K562 (cell line): ENCODE measurements around the gene KCTD19. TPM values are rescaled to one million over a fixed set of nuclear protein-coding genes. Genes with fewer than 3 reads are reported as not detected.
A peak's percentile ranks its signal among the peaks of the same experiment; 100 is the strongest.

Source experiments
- ARHGAP35 ChIP-seq: fragments of 450-650 bp; IDR thresholded peaks from 2 replicates; pipeline ENCODE4 v1.6.1; 2018; ENCODE audit not compliant: partially characterized antibody
- CBX1 ChIP-seq: sonication (generic); IDR thresholded peaks from 2 replicates; pipeline ENCODE4 v1.6.1; 2016; ENCODE audit warnings: antibody characterized with exemption, low read depth, mild to moderate bottlenecking
- DACH1 ChIP-seq: fragments of 450-650 bp; IDR thresholded peaks from 2 replicates; pipeline ENCODE4 v1.6.1; 2018; ENCODE audit not compliant: partially characterized antibody
- DMBX1 ChIP-seq: fragments of 250-450 bp; sonication (Bioruptor Pico); IDR thresholded peaks from 2 replicates; pipeline ENCODE4 v1.8.0; 2022; ENCODE audit warnings: inconsistent platforms, mild to moderate bottlenecking, moderate library complexity, borderline replicate concordance
- HDAC8 ChIP-seq: fragments of 450-650 bp; IDR thresholded peaks from 2 replicates; pipeline ENCODE4 v1.6.1; 2016; ENCODE audit warnings: mild to moderate bottlenecking, missing genetic modification characterization, moderate library complexity, missing compliant biosample characterization
- HMGN3 ChIP-seq: IDR thresholded peaks from 2 replicates; pipeline ENCODE4 v1.6.1; 2011; ENCODE audit warnings: borderline replicate concordance, low read depth, mild to moderate bottlenecking, mixed read lengths, low read length; ENCODE audit not compliant: insufficient read length; ENCODE audit errors: extremely low read depth
- HSF4 ChIP-seq: fragments of 250-450 bp; sonication (Bioruptor Pico); IDR thresholded peaks from 2 replicates; pipeline ENCODE4 v2.1.2; 2022; ENCODE audit warnings: mild to moderate bottlenecking, moderate library complexity, borderline replicate concordance
- MAZ ChIP-seq, 2 experiments: fragments of 450-650 bp in 1 of 2; sonication (generic) in 1 of 2; formaldehyde crosslinking; IDR thresholded peaks in 1 of 2; conservative IDR thresholded peaks in 1 of 2; 2 replicates each; pipeline versions ENCODE4 v1.4.0 to v1.5.0; 2020; ENCODE audit warnings: mild to moderate bottlenecking in 1 of 2, missing genetic modification reagents in 1 of 2
- RFX5 ChIP-seq: IDR thresholded peaks from 2 replicates; pipeline ENCODE4 v1.6.1; 2011; ENCODE audit warnings: low read depth, mild to moderate bottlenecking, improper control_type of control experiment, low read length
- SIN3A ChIP-seq, 2 experiments: fragments of 150-350 bp in 1 of 2; IDR thresholded peaks; 2 replicates each; pipeline ENCODE4 v1.6.1; 2011 to 2016; ENCODE audit warnings: borderline replicate concordance in 2 of 2, low read depth in 2 of 2, low read length in 2 of 2, mild to moderate bottlenecking in 2 of 2, moderate library complexity in 2 of 2; ENCODE audit not compliant: control insufficient read depth in 1 of 2
- SP2 ChIP-seq: IDR thresholded peaks from 2 replicates; pipeline ENCODE4 v1.6.1; 2011; ENCODE audit warnings: mild to moderate bottlenecking, low read depth, low read length, moderate library complexity; ENCODE audit not compliant: poor library complexity, severe bottlenecking; ENCODE audit errors: extremely low read depth
- STAT5A ChIP-seq: IDR thresholded peaks from 2 replicates; pipeline ENCODE4 v1.6.1; 2012; ENCODE audit warnings: low read length, inconsistent platforms, borderline replicate concordance
- TAF1 ChIP-seq: IDR thresholded peaks from 2 replicates; pipeline ENCODE4 v1.6.1; 2011; ENCODE audit warnings: mild to moderate bottlenecking, low read length, moderate library complexity; ENCODE audit not compliant: insufficient read depth, control insufficient read depth, severe bottlenecking; ENCODE audit errors: extremely low read depth
- ZNF324 ChIP-seq: fragments of 250-450 bp; sonication (Bioruptor Pico); IDR thresholded peaks from 2 replicates; pipeline ENCODE4 v1.4.0; 2020; ENCODE audit warnings: mild to moderate bottlenecking
- ZNF589 ChIP-seq: fragments of 200-800 bp; sonication (Bioruptor generic); IDR thresholded peaks from 2 replicates; pipeline ENCODE4 v1.6.1; 2016; ENCODE audit warnings: low read depth, missing genetic modification characterization, missing compliant biosample characterization
- ZNF668 ChIP-seq: fragments of 250-450 bp; sonication (Bioruptor Pico); IDR thresholded peaks from 2 replicates; pipeline ENCODE4 v1.8.0; 2022; ENCODE audit warnings: mild to moderate bottlenecking, inconsistent platforms
- polyA plus RNA-seq, 8 experiments: library from polyadenylated mRNA; depleted of rRNA in 4 of 8; stranded (reverse) in 5 of 8; unstranded in 3 of 8; fragments of >200 nt; fragmentation: Nextera tagmentation in 2 of 8; fragmentation: Illumina TruSeq in 1 of 8; extraction: Ambion mirVana in 2 of 8; extraction: Trizol in 1 of 8; gene quantifications; 2 replicates each; pipeline versions ENCODE4 v1.2.1 to v1.2.3, GENCODE V29; 2011 to 2014; ENCODE audit warnings: inconsistent platforms in 1 of 8, missing spikeins in 1 of 8
- total RNA-seq, 7 experiments: library from RNA; depleted of rRNA in 6 of 7; stranded (reverse); fragments of >200 nt in 6 of 7; fragmentation: Illumina TruSeq in 2 of 7; extraction: Trizol in 2 of 7; gene quantifications; 2 replicates each; pipeline versions ENCODE4 v1.2.1 to v1.2.3, GENCODE V29; 2011 to 2021; ENCODE audit warnings: low replicate concordance in 1 of 7
- TF ChIP-seq, protein P1 (sequence below): sonication (generic); formaldehyde crosslinking; IDR thresholded peaks from 2 replicates; pipeline ENCODE4 v1.8.1; 2023; ENCODE audit warnings: mild to moderate bottlenecking, missing genetic modification reagents, moderate library complexity
- TF ChIP-seq, protein P2 (sequence below): fragments of 450-650 bp; formaldehyde crosslinking; IDR thresholded peaks from 2 replicates; pipeline ENCODE4 v1.4.0; 2020; ENCODE audit warnings: mild to moderate bottlenecking, mixed read lengths
- TF ChIP-seq, protein P3 (sequence below): fragments of 250-450 bp; sonication (Bioruptor Pico); IDR thresholded peaks from 2 replicates; pipeline ENCODE4 v1.4.0; 2020; ENCODE audit warnings: mild to moderate bottlenecking
- TF ChIP-seq, protein P4 (sequence below), 2 experiments: fragments of 250-450 bp in 1 of 2; fragments of 450-650 bp in 1 of 2; sonication (Bioruptor Pico) in 1 of 2; IDR thresholded peaks; 2 replicates each; pipeline versions ENCODE4 v1.6.1 to v1.8.0; 2016 to 2021; ENCODE audit warnings: mild to moderate bottlenecking in 2 of 2, moderate library complexity in 2 of 2, missing compliant biosample characterization in 1 of 2, missing genetic modification characterization in 1 of 2

The KCTD19 gene
- total and polyA plus RNA-seq, 9 of the 15 experiments (the other 6 are each of a cell fraction or from before 2014, with no cell fraction given), result 0.03 to 0.91 (median 0.22) TPM; not detected in 2

DNA sequence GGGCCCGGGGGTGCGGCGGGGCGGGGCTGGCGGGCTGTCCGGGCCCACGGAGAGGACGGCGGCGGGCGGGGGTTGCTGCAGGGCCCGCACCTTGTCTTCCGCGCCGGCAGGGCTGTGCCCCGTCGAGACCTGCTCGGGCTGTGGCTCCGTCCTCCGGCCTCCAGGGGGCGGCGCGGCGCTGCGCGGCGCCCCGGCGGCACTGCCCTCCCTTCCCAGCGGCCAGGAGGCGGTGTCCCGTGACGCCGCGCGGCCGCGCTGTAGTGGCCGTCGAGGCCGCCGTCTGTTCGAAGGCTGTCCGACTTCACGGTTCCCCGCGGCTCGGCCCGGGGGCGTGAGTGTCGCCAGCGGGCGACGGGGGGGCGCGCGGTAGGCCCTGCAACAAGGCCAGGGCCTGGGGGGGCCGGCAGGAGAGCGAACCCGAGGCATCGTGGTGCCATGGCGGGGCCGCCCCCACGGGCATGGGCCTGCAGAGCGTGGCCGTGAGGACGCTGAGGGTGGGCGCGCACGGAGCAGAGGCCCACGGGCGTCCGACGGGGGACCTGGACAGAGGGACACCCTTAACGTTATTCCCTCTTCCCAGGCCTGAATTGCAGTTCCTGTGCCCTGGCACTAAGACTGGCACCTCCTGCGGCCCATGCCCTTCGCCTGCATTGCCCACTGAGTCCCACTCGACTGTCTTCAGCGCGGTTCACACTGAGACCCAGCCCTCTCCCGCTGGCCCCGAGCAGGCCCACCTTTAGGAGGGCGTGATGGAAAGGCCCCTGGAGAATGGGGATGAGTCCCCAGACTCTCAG is 47.0 kb downstream of the KCTD19 start, which contains the start of gene PLEKHG4 (continued):
- TF ChIP-seq, protein P1, sequence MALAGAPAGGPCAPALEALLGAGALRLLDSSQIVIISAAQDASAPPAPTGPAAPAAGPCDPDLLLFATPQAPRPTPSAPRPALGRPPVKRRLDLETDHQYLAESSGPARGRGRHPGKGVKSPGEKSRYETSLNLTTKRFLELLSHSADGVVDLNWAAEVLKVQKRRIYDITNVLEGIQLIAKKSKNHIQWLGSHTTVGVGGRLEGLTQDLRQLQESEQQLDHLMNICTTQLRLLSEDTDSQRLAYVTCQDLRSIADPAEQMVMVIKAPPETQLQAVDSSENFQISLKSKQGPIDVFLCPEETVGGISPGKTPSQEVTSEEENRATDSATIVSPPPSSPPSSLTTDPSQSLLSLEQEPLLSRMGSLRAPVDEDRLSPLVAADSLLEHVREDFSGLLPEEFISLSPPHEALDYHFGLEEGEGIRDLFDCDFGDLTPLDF, result 0 out of 2 replicates have a peak, but pooled peaks have one; percentile 14
- TF ChIP-seq RFX5 (no peak), HSF4 (CRISPR knock-in tag) (peak; percentile 74; the same call in 1 of the 2 replicates), STAT5A (peak; percentile 19; the same call in 1 of the 2 replicates), SIN3A (IDR thresholded peaks at IDR 0.05; ENCODE audit: borderline replicate concordance in 2 of 2, control insufficient read depth in 1 of 2, low read depth in 2 of 2, low read length in 2 of 2) (peak in 1 of 2 experiments; percentile 73; a peak in 1 of 4 replicates), ZNF589 (CRISPR knock-in tag) (peak; percentile 67; the same call in 1 of the 2 replicates), ZNF668 (CRISPR knock-in tag) (peak; percentile 44; the same call in 1 of the 2 replicates), TAF1 (peak; percentile 57), HMGN3 (peak; percentile 93), DMBX1 (CRISPR knock-in tag) (peak; percentile 65; the same call in 1 of the 2 replicates), HDAC8 (0 out of 2 replicates have a peak, but pooled peaks have one; percentile 40), ZNF324 (no peak), DACH1 (peak; percentile 23), CBX1 (peak; percentile 82; the same call in 1 of the 2 replicates), ARHGAP35 (peak; percentile 79), SP2 (peak; percentile 50), MAZ (CRISPR knock-in tag; conservative IDR thresholded peaks at IDR 0.05 in 1 of 2, IDR thresholded peaks at IDR 0.05 in 1 of 2) (peak in 1 of 2 experiments; percentile 93; a peak in 2 of 4 replicates)
- TF ChIP-seq, protein P2, sequence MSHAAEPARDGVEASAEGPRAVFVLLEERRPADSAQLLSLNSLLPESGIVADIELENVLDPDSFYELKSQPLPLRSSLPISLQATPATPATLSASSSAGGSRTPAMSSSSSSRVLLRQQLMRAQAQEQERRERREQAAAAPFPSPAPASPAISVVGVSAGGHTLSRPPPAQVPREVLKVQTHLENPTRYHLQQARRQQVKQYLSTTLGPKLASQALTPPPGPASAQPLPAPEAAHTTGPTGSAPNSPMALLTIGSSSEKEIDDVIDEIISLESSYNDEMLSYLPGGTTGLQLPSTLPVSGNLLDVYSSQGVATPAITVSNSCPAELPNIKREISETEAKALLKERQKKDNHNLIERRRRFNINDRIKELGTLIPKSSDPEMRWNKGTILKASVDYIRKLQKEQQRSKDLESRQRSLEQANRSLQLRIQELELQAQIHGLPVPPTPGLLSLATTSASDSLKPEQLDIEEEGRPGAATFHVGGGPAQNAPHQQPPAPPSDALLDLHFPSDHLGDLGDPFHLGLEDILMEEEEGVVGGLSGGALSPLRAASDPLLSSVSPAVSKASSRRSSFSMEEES, result peak; percentile 68
- TF ChIP-seq, protein P3, sequence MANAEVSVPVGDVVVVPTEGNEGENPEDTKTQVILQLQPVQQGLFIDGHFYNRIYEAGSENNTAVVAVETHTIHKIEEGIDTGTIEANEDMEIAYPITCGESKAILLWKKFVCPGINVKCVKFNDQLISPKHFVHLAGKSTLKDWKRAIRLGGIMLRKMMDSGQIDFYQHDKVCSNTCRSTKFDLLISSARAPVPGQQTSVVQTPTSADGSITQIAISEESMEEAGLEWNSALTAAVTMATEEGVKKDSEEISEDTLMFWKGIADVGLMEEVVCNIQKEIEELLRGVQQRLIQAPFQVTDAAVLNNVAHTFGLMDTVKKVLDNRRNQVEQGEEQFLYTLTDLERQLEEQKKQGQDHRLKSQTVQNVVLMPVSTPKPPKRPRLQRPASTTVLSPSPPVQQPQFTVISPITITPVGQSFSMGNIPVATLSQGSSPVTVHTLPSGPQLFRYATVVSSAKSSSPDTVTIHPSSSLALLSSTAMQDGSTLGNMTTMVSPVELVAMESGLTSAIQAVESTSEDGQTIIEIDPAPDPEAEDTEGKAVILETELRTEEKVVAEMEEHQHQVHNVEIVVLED (CRISPR knock-in tag), result peak; percentile 78
- TF ChIP-seq, protein P4, sequence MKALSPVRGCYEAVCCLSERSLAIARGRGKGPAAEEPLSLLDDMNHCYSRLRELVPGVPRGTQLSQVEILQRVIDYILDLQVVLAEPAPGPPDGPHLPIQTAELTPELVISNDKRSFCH (CRISPR knock-in tag; IDR thresholded peaks at IDR 0.05), result no peak
- TF ChIP-seq, protein P4 (tag; IDR thresholded peaks at IDR 0.05), result peak; percentile 65
